Measurements from ENCODE around the gene LYST.

The LYST gene

DNA sequence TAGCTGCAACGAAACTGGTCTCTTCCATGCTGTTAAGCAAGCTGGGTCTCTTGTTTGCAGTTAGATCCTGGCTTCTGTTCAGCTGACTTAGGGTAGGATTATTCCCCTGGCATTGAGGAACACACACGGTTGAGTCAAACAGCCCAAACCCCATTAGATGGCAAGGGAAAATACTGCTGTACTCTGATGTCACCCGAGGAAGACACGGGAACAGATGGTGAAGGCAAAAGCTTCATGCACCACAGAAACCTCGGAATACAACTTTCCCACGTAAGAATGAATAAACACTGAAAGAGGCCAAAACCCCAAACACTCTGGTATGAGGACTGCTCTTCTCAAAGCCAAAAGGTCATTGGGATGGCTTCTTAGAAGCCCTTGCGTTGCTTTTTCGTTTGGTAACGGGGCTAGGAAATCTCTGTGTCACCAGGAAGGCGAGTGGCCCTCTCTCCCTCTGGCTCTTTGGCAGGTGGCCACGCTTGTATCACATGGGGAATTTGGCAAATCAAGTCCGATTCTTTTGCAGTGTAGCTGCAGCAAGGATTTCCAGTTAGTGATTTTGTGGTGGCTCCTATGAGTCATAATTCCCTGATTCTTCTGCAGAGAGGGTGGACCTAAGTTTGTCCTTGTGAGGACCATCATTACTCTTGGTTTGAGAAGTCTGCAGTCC, 16.7 kb upstream of the LYST start:
- no peak for DNase-seq

DNA sequence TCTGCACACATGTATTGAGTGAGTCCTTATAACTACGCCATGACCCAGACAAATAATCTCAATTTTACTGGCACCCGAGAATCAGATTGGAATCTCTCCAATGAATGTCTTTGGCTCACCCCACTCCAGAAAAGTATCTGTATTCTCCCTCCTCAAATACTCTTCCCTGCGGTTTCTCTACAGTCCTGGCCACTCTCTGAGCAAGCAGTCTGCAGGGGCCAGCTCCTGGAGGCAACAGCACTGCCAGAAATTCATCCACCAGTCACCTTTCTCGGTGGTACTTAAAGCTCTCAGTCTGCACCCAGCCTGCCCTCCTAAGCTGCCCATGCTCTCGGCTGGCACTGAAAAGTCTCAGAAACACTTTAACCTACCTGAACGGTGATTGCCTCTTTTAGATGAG, 16.1 kb upstream of the LYST start:
- DNase-seq, result no peak

DNA sequence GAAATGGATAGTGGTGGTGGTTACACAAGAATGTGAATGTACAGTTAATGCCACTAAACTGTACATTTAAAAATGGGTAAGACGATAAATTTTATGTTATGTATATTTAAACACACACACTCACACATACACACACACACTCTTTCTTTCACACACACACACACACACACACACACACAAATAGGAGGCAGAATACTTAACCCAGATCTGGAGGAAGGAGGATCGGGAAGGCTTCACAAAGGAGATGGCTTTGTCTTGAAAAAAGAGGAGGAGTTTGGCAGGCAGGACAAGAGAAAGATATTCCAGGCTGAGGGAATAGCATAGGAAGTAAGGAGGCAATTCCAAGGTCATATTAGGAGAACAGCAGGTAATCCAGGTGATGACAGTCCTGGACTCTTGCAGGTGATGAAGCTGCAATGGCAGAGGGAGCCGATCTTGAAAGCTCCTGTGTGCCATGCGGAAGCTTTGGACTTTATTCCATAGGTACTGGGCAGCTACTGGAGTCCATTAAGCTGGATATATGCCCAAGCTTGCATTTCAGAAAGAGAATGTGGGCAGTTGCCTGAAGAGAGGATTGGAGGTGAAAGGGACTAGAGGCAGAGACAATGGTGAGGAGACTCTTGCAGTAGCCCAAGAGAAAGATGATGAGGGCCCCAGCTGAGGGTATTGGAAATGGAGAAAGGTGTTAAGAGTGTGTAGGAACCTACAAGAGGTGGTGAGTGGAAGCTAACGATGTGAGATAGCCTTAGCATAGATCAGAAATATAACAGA, 15.4 kb upstream of the LYST start:
- no peak for DNase-seq

DNA sequence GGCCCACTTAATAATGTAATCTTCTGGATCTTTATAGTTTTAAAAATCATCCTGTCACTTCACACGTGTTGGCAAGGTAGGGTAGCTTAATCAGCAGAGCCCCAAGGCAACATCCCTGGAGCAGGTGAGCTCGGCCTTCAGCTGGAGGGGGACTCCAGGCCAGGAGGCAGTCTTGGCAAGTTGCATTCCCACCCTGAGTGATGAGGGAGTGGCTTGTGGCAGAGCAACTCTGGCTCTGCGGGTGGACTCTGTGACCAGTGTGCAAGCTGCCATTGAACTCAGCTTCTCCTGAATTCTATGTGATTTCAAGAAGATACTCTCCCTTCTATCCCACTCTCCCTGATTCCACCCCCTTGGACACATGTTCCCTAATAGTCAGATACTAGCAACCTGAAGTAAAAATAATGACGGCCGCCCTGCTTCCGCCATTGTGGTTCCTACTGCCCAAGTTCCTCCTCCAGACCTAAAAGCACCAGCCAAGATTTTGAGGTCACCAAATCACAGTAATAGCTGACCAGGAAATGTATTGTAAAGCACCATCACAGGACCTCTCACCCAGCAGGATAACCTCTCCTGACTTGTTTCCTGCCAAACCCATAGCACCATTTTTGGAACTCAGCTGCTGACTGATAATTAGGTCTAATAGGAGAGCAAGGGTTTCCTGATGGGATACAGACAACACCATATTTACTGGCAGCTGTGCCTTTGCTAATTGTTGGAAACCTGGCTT, 11.5 kb upstream of the LYST start:
- peak; percentile 21 for DNase-seq

DNA sequence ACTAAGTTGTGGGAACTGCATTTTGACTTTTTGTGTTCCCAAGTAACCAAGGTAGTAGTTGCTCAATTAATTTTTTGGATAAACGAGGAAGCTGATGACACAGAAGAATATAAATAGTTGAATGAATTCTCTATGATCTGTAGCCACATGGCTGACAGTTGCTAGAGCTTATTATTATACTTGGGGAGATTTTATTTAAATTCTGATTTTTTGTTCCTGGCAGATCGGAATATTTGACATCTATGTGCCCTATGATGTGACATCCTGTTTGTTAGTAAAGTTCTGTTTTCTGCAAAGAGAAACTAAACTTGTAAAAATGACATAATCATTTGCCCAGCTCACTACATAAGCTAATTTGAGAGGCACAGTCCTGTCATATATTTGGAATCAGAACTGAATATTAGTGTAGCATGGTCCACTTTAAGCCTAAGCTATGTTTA, 9.7 kb upstream of the LYST start:
- DNase-seq, result no peak

DNA sequence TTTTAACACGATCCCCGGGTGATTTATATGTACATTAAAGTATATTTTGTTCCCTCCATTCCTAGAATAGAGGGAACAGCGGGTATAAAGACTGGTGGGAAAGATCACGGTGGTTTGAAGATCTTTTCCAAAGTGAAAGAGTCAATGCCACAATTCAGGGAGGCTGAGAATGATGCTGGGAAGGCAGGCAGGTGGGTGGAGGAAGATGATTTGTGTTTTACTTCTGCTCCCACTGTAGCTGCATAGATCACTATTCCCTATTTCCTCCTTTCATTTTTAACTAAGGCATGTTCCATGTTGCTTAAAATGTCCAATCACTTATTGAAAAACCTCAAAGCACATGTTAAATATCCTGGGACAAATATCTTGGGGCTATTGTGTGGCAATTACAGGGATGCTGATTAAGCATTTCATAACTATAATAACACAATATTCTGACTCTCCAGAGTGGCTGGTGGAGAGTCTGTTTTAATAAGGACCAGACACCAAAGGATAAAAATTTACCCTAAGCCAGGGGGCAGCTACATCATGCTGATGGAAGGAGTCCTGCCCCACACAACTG, 8.4 kb upstream of the LYST start:
- DNase-seq, result no peak

DNA sequence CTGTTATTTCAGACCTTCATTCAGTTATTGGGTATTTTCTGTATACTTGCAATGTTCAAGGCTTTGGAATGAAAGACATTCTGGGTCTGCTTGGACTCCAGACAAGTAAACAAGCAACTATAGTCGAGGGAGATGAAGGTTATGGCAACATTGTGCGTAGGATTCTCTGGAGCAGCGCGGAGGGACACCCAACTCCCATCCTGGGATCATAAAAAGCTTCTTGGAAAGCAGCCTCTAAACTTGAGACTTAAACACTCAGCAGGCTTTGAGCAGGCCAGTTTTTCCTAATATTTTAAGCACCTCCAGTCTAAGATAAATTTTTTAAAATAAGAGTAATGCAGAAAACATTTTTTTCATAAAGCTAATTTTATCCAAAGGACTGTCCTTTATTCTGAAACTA, 7.6 kb upstream of the LYST start:
- DNase-seq, result no peak

DNA sequence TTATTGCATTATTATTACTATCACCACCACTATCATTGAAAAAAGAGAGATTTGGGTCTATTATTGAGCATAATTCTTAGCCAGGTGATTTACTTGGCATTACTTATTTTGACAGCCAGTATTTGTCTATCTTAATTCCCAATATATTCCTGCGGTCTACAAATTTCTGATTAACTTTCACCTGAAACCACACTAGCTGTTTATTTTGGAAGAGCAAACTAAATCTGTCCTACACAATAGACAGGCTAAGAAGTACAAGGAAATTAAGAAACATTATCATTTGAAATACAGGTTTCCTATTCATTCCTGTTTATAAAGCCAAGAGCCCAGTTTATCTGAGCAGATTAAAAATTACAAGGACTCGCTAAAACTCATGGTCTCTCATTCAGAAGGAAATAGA, 6.9 kb upstream of the LYST start:
- DNase-seq, result no peak

DNA sequence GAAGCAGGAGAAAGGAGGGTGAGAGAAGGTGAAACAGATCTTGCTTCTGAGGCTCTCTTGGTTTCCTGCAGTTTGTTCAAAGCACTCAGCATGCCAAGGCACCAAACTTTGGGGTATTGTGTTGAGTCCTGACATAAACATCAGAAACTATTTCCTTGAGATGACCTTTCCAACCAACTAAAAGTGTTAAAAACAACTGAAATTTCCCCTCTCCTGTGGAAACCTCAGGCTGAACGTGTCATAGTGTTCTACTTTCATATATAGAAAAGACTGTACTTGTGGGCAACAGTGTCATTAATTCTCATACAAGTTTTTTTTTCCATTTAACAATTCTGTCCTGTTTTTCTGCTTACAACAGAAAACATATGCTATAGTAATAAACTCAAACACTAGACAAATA, 6.3 kb upstream of the LYST start:
- no peak for DNase-seq

DNA sequence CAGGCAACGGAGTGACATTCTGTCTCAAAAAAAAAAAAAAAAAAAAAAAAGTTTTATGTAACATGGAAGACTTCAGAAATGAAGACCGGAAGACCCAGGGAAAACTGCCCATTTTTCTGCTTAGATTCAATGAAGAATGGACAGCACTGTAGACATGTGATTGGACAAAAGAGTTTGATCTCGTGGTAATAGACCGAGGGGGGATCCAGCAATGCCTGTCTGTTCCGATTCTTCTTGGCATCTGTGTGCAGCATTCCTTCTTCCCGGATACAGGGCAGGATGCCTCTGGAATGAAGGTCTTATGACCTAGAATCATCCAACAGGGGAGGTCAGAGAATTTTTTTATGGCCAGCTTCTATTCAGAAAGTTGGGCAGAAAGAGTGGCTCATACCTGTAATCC, 5.6 kb upstream of the LYST start:
- DNase-seq, result no peak

DNA sequence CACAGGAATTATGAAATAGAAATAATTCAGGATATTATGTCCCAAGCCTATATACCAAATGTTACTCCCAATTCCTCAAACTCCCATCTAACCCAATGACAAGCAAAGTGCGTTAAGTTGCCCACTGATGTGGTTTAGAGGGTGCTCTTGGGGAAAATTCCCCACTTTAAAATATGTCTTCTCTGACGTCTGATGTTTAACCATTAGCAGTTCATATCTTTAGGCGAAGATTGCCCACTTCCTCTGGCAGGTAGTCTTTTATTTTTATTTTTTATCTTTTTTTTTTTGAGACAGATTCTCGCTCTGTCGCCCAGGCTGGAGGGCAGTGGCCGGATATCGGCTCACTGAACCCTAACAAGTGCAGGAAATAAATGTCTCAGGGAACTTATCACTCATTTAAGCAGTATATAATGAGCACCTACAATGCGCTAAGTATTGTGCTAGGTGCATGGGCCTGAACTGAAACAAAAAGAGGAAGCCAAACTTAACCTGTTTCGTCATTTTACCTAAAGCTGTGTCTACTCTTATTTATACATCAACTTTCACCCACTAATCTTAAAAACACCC, 1.3 kb upstream of the LYST start:
- no peak for DNase-seq

DNA sequence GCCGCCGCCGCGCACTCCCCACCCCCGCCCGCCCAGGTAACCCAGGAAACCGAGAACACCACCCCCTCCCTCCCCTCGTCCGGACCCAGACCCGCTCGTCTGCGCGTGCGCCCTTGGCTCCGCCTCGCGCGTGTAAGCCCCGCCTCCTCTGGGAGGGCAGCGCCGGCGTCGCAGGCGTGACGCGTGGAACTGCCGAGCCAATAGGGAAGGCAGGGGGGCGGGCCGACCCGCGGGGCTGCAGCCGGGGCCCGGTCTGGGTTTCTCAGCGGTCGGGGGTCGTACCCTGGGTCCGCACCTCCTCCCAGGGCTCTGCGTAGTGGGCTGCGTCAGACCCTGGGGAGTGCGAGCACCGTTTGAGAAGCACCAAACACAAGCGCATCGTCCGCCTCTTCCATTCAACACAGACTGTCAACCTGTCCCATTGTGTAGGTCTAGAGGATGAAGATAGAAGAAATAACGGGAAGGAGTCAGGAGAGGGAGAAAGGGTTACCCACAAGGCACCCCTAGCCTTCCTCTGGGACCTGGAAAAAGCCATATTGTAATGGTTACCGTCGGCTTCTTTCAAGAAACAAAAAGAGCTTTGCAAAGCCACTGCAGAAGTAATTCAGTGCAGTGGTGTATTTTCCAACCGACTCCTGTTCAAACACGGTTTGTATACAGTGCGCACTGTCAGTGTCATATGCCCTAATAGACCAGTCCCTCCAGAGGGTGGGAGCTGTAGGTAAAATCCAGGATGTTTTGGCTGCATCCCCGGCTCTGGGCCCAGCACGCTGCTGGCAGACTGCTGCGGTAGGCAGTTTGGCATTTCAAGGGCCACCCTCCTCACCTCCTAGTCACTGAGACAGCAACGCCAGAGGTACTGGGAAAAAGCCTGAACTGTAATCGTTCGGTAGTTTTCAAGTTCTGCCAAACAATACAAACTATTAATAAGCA, 473 bp upstream of the LYST start:
- peak; percentile 64 for DNase-seq

DNA sequence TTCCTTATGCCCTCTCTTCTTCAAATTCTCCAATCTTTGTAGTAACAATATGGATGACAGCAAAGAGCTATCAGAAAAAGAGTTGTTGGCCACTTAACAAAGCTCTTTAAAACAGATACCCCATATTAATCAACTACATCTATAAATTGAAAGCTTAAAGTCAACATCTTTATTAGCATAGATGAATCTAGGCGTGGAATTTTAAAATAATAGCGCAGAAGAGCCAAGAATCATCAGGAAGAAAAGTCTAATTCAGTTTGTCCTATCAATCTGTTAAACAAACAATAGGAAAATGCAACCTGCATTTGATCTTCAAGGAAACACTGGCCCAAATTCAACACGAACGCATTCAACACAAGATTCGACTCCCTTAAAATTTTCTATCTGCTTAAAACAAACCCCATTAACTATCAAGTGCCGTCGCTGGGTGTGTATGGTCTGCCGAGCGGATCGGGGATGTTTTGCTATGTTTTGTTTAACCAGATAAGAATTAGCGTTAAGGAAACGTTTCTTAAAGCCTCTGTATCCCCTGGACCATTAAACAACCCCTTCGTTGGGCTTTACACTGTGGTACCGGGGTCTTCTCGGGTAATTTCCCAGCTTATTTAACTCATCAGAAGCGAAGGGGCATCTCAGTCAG, 1.0 kb downstream of the LYST start:
- no peak for DNase-seq

DNA sequence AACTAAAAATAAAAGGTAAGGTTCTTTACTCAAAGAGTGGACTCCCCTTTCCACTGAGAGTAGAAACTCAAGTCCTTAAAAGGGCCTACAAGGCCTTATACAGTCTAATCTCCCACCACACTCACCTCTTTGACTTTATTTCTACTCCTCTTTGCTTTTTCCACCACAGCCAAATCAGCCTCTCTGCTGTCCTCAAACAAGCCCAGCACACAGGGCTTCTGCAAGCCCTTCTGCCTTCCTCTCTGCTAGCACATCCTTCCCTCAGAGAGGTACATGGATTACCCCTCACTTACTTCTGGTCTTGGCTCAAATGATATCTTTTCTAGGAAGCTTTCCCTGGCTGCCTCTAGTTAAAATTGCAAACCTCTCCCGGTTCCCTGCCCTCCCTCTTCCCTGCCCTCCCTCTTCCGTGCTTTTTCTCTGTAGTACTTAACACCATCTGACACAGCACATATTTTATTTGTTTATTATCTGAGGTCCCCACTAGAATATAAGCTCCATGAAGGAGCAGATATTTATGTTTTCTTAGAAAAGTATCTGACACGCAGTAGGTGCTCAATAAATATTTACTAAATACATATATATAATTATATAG, 1.7 kb downstream of the LYST start:
- DNase-seq, result no peak

DNA sequence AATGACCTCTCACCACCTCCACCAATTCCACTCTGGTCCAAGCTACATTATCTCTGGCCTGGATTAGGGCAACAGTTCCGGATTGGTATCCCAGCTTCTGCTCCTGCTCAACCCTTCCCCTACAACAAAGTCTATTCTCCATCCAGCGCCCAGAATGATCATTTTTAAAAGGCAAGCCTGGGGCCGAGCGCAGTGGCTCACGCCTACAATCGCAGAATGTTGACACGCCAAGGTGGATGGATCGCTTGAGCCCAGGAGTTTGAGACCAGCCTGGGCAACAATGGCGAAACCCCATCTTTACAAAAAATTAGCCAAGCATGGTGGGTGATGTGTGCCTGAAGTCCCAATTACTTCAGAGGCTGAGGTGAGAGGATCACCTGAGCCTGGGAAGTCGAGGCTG, 2.2 kb downstream of the LYST start:
- no peak for DNase-seq

DNA sequence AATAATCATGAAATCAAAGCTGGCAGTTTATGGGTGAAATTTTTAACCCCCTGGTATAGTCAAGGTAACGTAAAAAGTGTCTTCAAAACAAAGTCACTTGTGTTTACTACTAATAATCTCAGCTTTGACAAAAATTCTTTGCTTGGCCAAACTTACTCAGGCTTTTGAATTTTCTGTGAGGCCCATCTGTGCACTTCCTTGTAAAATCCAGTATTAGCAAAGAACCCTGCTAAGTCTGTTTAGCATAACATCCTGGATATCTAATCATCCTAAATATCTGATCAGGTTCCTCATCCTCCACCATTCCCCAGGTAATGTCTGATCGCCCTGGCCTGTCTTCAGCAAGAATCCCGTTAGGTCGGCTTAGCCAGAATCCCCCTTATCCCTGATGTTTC, 3.0 kb downstream of the LYST start:
- DNase-seq, result no peak

DNA sequence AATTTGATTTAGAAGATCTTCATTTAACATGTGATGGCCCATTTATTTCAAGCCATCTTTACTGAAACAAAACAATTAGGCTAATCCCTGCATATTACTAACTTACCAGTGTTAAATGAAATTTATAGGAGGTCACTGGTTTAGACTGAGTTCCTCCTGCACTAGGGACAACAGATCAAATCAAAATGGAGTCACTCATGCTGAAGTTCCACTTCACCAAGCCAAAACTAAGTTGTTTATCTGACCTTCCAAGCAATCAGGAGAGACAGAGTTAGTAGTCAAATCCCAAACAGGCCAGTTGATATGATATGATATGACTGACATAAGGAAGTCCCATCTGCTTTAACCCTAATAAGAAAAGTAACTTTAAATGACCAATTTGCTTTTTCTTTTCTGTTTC, 4.8 kb downstream of the LYST start:
- DNase-seq, result no peak

DNA sequence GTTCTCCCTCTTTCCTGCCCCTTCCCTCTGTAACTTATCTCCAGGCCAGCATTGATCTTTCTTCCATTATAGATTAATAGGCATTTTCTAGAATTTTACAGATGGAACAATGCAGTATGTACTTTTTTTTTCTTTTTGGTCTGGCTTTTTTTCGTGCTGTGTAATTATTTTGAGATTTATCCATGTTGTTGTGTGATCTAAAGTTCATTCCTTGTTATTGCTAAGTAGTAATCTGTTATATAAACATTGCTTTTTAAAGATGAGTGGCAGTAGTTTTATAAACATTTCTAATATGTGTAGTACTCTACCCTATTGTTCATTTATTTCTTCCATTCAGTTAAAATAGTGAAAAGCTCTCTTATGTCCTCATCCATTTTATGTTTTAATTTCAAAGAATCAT, 5.9 kb downstream of the LYST start:
- DNase-seq, result no peak

DNA sequence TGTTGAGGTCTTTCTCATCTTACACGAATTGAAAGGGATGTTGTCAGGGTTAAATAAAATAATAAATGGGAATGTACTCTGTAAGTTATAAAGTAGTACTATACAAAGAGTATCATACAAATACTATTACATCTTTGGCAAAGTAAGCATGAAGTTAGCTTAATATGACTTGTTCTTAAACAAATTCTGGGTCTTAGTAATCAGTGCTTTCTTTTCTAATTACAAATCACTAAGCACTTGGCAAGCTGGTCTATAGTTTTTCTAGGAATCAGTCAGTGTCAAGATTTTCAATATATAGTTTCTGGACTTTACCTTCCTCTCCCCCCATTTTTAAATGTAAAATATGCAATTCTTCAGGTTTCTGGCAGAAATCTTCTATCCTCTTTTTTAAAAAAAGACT, 6.9 kb downstream of the LYST start:
- no peak for DNase-seq

DNA sequence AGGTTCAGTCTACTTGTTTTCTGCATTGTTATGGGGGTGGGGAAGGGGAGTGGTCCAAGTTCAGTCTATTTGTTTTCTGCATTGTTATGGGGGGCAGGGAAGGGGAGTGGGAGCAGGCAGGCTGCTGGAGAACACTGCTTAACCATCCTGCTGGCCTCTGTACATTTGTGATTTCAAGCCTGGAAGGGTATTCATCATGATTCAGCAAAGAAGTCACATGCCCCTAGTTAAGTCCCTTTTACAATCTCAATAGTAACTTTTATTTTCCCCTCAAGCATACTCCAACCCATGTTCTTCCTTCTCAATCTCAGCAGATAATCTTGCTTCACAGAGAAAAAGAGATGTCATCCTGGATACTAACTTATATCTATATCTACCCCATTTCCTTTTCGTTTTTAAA, 7.9 kb downstream of the LYST start:
- DNase-seq, result no peak

DNA sequence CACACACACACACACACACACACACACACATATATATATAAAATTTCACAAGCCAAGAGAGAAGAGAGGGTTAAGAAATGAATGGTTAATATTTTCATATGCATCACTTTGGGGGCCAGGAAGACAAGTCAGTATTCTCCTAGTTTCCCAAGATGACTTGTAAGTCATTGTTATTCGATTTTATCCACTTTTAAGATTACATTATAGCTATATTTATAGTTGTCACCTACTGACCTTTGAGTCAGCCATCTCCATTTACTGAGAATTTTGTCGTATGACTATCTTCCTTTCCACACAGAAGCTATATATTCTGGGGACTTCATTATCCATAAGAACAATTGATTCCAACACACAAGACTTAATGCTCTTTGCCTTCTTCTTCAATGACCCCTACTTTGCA, 8.9 kb downstream of the LYST start:
- no peak for DNase-seq

Measured in NCI-H1417 treated with DMSO at 0.1 percent for 48 hours (cell line).